Hepatocyte (in vitro differentiated cells): ENCODE measurements around the gene SORCS2. TPM values are rescaled to one million over a fixed set of nuclear protein-coding genes. Genes with fewer than 3 reads are reported as not detected.

Experiments used
- DNase-seq: peaks from one replicate; pipeline ENCODE4 v3.0.0-alpha.2; 2016; ENCODE audit warnings: low spot score
- H2AFZ ChIP-seq: fragments of 200-600 bp; sonication (generic); 2 replicates; pipeline ENCODE4 v1.6.0; 2016; ENCODE audit warnings: antibody characterized with exemption, mild to moderate bottlenecking
- H3K27ac ChIP-seq: fragments of 200-600 bp; sonication (generic); 2 replicates; pipeline ENCODE4 v1.5.1; 2016; ENCODE audit warnings: mild to moderate bottlenecking
- H3K27me3 ChIP-seq: fragments of 200-600 bp; sonication (generic); 2 replicates; pipeline ENCODE4 v1.6.1; 2016
- H3K36me3 ChIP-seq: fragments of 200-600 bp; sonication (generic); replicated peaks from 2 replicates; pipeline ENCODE4 v1.5.1; 2016; ENCODE audit warnings: low read depth; ENCODE audit not compliant: insufficient read depth
- H3K4me1 ChIP-seq: fragments of 200-600 bp; sonication (generic); 2 replicates; pipeline ENCODE4 v1.5.1; 2016; ENCODE audit warnings: mild to moderate bottlenecking, moderate library complexity; ENCODE audit not compliant: insufficient read depth
- H3K4me2 ChIP-seq: fragments of 200-600 bp; sonication (generic); 2 replicates; pipeline ENCODE4 v1.6.0; 2016
- H3K4me3 ChIP-seq: fragments of 200-600 bp; sonication (generic); 2 replicates; pipeline ENCODE4 v1.5.1; 2016; ENCODE audit warnings: mild to moderate bottlenecking
- H3K79me2 ChIP-seq: fragments of 200-600 bp; sonication (generic); 2 replicates; pipeline ENCODE4 v1.6.0; 2017; ENCODE audit warnings: mild to moderate bottlenecking
- H3K9me2 ChIP-seq: fragments of 200-600 bp; sonication (generic); replicated peaks from 2 replicates; pipeline ENCODE4 v1.6.0; 2017; ENCODE audit warnings: mild to moderate bottlenecking; ENCODE audit not compliant: insufficient read depth
- H3K9me3 ChIP-seq: fragments of 200-600 bp; sonication (generic); 2 replicates; pipeline ENCODE4 v1.5.1; 2016; ENCODE audit warnings: low read depth, mild to moderate bottlenecking
- H4K20me1 ChIP-seq: fragments of 200-600 bp; sonication (generic); 2 replicates; pipeline ENCODE4 v1.6.0; 2016; ENCODE audit warnings: mild to moderate bottlenecking; ENCODE audit not compliant: insufficient read depth, poor library complexity, severe bottlenecking
- CTCF ChIP-seq: fragments of 200-600 bp; sonication (generic); IDR thresholded peaks from 2 replicates; pipeline ENCODE4 v1.5.1; 2016; ENCODE audit warnings: antibody characterized with exemption, mild to moderate bottlenecking; ENCODE audit not compliant: poor library complexity
- EZH2 ChIP-seq: fragments of 200-600 bp; sonication (generic); IDR thresholded peaks from 2 replicates; pipeline ENCODE4 v1.6.1; 2016; ENCODE audit warnings: antibody characterized with exemption, mild to moderate bottlenecking, borderline replicate concordance
- EZH2phosphoT487 ChIP-seq: fragments of 200-600 bp; sonication (generic); IDR thresholded peaks from one replicate; pipeline ENCODE4 v1.6.1; 2018; ENCODE audit warnings: antibody characterized with exemption, mild to moderate bottlenecking, low read depth, moderate library complexity; ENCODE audit not compliant: unreplicated experiment, severe bottlenecking
- WGBS: methylation state at CpG from one replicate; pipeline ENCODE4 v1.1.6; 2016; ENCODE audit warnings: low lambda C conversion rate; ENCODE audit errors: missing lambda C conversion rate; 5-methylcytosine and 5-hydroxymethylcytosine counted together
- polyA plus RNA-seq: library from polyadenylated mRNA; unstranded; fragments of >200 nt; fragmentation: Nextera tagmentation; extraction: Ambion mirVana; gene quantifications from 2 replicates; pipeline ENCODE4 v1.2.1, GENCODE V29; 2016
- total RNA-seq: library from RNA; depleted of rRNA; stranded (reverse); fragments of >200 nt; gene quantifications from 2 replicates; pipeline ENCODE4 v1.2.3, GENCODE V29; 2014

SORCS2 gene
- total and polyA plus RNA-seq, 2 experiments from 2014 or later = 1.6 to 4.8 TPM

GRCh38 chr4:7155590-7156071 is 36.7 kb upstream of the SORCS2 start:
- no peaks in the 10 kb centered on the region for H4K20me1 ChIP-seq

GRCh38 chr4:7156328-7156727 is 36.0 kb upstream of the SORCS2 start:
- no peaks in the 10 kb centered on the region for H4K20me1 ChIP-seq
- H3K27ac ChIP-seq = no peak overlapping the region
- no peak overlapping the region for H3K4me3 ChIP-seq
- H3K27me3 ChIP-seq = no peaks in the 10 kb centered on the region
- H3K4me2 ChIP-seq = no peak overlapping the region
- no peaks in the 10 kb centered on the region for H3K79me2 ChIP-seq
- TF ChIP-seq CTCF (no peak), EZH2 (no peak), EZH2phosphoT487 (no peak)
- no peak for DNase-seq
- H3K4me1 ChIP-seq = peaks cover 6% of the 10 kb centered on the region
- no peaks in the 10 kb centered on the region for H3K36me3 ChIP-seq
- no peak overlapping the region for H2AFZ ChIP-seq
- H3K9me2 ChIP-seq = no peaks in the 10 kb centered on the region
- WGBS = 69% methylated on average over 12 of the region's 12 CpGs
- H3K9me3 ChIP-seq = no peaks in the 10 kb centered on the region

More at GRCh38 chr4:7155590-7156071, 36.7 kb upstream of the SORCS2 start:
- Histone ChIP-seq H3K9me3 (no peaks in the 10 kb centered on the region), H3K4me1 (peaks cover 6% of the 10 kb centered on the region), H3K27ac (no peak overlapping the region), H3K79me2 (no peaks in the 10 kb centered on the region), H3K4me2 (no peak overlapping the region), H2AFZ (no peak overlapping the region), H3K27me3 (no peaks in the 10 kb centered on the region), H3K9me2 (no peaks in the 10 kb centered on the region), H3K36me3 (no peaks in the 10 kb centered on the region), H3K4me3 (no peak overlapping the region)
- DNase-seq = no peak
- no peak for TF ChIP-seq EZH2
- no peak for TF ChIP-seq CTCF
- no peak for TF ChIP-seq EZH2phosphoT487
- WGBS = 86% methylated on average over 19 of the region's 19 CpGs

- peak; percentile 51 for DNase-seq
- no peak overlapping the region for H3K27ac ChIP-seq
- no peak overlapping the region for H2AFZ ChIP-seq
- no peaks in the 10 kb centered on the region for H3K27me3 ChIP-seq
- no peaks in the 10 kb centered on the region for H4K20me1 ChIP-seq
- H3K9me2 ChIP-seq = no peaks in the 10 kb centered on the region
- H3K4me3 ChIP-seq = no peak overlapping the region
- H3K9me3 ChIP-seq = no peaks in the 10 kb centered on the region
- peaks cover 6% of the 10 kb centered on the region for H3K4me1 ChIP-seq
- 74% methylated on average over 12 of the region's 12 CpGs for WGBS
- TF ChIP-seq EZH2 (no peak), CTCF (peak; percentile 43)
- no peaks in the 10 kb centered on the region for H3K36me3 ChIP-seq
- no peaks in the 10 kb centered on the region for H3K79me2 ChIP-seq
- no peak overlapping the region for H3K4me2 ChIP-seq
These were observed 35.4 kb upstream of the SORCS2 start for GRCh38 chr4:7156761-7157488.
